Measurements from ENCODE around the gene TNFSF12.

The TNFSF12 gene

DNA sequence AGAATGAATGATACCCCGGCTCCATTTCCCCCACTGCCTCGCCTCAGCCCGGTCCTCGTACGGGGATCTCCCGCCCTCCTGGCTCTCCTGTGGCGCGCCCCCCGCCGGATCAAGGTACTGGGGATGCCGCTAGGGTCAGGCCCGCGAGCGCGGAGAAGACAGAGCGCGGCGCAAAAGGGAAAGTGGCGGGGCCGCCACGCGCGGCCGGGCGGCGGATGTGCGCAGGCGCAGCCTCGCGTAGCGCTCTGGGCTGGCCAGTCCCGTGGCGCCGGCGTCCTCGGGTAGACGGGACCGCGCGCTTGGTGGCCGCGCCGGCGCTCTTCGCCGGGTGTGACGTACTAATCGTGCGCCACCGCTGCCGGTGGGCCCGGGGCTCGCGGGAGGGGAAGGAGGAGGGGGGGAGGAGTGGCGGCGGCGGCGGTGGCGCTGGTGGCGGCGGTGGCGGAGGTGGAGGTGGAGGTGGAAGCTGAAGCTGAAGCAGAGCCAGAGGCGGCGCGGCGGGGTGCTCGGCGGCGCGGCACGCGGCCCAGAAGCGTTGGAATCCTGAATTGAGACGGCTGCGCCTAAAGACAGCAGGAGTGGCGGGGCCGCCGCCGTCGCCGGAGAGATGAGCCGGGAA, 12.8 kb downstream of the TNFSF12 start, which contains the start of gene SENP3:
SENP3 (plus strand) TSS at position 331 of the 619 bp plus-strand sequence. CDS start 1,158 bp downstream, outside the sequence.
- TF ChIP-seq, protein P1, sequence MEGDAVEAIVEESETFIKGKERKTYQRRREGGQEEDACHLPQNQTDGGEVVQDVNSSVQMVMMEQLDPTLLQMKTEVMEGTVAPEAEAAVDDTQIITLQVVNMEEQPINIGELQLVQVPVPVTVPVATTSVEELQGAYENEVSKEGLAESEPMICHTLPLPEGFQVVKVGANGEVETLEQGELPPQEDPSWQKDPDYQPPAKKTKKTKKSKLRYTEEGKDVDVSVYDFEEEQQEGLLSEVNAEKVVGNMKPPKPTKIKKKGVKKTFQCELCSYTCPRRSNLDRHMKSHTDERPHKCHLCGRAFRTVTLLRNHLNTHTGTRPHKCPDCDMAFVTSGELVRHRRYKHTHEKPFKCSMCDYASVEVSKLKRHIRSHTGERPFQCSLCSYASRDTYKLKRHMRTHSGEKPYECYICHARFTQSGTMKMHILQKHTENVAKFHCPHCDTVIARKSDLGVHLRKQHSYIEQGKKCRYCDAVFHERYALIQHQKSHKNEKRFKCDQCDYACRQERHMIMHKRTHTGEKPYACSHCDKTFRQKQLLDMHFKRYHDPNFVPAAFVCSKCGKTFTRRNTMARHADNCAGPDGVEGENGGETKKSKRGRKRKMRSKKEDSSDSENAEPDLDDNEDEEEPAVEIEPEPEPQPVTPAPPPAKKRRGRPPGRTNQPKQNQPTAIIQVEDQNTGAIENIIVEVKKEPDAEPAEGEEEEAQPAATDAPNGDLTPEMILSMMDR (IDR thresholded peaks at IDR 0.05) = no peak

DNA sequence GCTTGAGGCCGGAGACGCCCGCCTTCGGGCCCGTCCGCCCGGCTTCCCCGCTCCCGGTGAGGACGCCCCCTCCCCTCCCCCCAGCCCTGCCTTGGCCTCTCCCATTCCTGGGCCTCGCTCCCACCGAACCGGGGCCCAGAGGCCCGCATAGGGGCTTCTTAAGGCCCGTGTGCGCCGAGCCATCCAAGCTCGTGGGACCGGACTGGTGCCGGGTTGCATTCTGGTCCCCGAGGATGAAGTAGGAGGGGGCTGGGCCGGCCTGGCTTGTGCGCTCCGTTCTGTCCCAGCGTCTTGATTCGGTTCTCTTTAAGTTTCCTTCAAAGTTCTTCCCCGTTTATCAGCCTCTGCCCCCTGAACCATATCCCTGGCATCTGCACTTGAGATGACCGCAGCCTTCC, 13.3 kb downstream of the TNFSF12 start:
- TF ChIP-seq, protein P1 (IDR thresholded peaks at IDR 0.05) = no peak

DNA sequence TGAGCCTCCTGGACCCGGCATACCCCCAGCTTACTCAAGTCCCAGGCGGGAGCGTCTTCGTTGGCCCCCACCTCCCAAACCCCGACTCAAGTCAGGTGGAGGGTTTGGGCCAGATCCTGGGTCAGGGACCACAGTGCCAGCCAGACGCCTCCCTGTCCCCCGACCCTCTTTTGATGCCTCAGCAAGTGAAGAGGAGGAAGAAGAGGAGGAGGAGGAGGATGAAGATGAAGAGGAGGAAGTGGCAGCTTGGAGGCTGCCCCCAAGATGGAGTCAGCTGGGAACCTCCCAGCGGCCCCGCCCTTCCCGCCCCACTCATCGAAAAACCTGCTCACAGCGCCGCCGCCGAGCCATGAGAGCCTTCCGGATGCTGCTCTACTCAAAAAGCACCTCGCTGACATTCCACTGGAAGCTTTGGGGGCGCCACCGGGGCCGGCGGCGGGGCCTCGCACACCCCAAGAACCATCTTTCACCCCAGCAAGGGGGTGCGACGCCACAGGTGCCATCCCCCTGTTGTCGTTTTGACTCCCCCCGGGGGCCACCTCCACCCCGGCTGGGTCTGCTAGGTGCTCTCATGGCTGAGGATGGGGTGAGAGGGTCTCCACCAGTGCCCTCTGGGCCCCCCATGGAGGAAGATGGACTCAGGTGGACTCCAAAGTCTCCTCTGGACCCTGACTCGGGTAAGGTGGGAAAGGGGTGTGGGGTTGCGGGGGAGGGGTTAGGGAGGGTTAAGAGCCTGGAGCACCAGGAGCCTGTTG, 14.4 kb downstream of the TNFSF12 start:
- TF ChIP-seq, protein P1 (IDR thresholded peaks at IDR 0.05) = no peak

DNA sequence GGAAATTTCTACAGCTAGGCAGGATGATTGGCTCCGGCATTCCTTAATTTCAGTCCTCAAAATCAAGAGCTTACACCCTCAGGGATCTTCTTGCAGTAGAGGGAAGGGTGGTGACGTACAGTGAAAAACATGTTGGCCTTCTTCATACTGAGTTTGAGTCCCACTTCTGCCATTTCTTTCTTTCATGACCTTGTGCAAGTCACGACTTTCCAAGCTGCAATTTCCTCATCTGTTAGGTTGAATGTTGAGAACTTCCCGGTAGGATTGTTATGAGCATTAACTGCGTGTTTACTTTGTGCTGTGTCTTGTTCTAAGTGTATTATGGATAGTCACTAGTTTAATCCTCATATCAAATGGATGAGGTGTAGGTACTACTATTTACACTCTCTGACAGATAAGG, 20.7 kb downstream of the TNFSF12 start:
- TF ChIP-seq, protein P1 (IDR thresholded peaks at IDR 0.05) = no peak

DNA sequence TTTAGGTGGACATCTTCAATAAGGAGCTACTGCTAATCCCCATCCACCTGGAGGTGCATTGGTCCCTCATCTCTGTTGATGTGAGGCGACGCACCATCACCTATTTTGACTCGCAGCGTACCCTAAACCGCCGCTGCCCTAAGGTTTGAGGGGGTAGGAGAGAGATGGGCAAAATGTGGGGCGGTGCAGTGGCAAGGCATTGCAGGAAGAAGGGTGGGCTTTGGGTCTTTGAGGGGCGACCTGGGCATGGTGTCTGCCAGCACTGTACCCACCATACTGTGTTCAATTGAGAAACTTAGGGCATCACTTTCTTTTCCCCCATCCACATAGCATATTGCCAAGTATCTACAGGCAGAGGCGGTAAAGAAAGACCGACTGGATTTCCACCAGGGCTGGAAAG, 21.5 kb downstream of the TNFSF12 start:
- TF ChIP-seq, protein P1 (IDR thresholded peaks at IDR 0.05) = no peak

DNA sequence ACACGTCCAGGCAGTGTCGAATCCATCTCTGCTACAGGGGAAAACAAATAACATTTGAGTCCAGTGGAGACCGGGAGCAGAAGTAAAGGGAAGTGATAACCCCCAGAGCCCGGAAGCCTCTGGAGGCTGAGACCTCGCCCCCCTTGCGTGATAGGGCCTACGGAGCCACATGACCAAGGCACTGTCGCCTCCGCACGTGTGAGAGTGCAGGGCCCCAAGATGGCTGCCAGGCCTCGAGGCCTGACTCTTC, 23.4 kb downstream of the TNFSF12 start:
- TF ChIP-seq, protein P1 (IDR thresholded peaks at IDR 0.05) = no peak

DNA sequence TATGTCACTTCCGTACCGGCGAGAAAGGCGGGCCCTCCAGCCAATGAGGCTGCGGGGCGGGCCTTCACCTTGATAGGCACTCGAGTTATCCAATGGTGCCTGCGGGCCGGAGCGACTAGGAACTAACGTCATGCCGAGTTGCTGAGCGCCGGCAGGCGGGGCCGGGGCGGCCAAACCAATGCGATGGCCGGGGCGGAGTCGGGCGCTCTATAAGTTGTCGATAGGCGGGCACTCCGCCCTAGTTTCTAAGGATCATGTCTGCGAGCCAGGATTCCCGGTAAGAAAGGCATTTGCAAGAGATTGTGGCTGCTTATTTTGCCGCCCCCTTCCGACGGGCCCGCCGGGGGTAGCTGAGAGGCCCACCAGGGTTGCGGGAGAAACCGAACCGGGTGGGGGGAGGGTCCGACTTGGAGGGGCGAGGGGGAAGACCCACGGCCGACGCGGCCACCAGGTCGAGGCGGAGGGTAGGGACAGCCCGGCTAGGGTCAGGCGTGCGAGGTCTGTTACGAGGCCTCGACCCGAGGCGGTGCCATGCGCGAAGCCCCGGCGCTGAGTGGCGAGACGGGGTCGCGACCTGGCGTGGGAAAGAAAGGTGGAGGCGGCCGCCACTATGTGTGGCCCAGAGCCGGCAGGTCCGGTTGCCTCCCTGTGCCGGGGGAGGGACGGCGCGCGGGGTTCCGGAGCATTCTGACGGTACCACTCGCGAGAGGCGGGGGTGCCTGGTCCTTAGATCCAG, 23.9 kb downstream of the TNFSF12 start:
- TF ChIP-seq, protein P1 (IDR thresholded peaks at IDR 0.05) = no peak

Measured in LNCAP (cell line).